ENCODE measurements around the gene GSG1.
A peak's percentile ranks its signal among the peaks of the same experiment; 100 is the strongest.
"Not testable (repeated sequence)": the region's sequence is repeated elsewhere in the genome, so short reads cannot be mapped to it uniquely, and the experiment has no call there.

Gene GSG1

DNA sequence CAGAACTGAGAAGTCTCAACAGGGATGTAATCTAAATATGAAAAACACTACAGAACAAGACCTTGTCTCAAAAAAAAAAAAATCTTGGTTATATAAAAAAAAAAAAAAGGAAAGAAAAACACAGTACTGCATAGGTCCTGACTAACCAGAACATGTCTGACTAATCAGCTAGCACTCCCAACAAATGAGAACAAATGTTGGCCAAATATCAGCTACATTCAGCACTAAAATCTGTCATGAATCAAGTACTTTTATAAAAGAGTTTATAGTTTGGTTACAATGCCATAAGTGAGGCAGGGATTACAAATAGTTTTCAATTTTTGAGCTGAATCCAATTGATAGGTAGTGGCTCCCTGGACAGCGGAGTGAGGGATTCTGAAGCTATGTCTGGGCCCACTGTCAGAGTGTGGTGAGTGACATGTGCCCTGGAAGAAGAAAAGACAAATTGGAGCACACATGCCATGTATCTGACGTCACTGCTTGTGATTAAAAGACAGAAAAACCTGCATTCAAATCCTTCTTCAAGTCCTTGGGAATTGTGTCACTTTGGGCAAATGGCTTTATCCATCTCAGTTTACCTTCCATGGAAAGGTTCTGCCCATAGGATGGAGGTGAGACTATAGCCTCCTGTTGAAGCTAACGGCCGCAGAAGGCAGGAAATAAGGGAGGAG, 64.8 kb downstream of the GSG1 start:
- POLR2A ChIA-PET: interaction anchor here (0.6 kb wide), 1 partner anchor 218 kb away, joined by 3 read pairs; no protein-coding TSS in a partner anchor
- DNase-seq (ENCODE audit: extremely low spot score): no peak
- TF ChIP-seq SUZ12 (IDR thresholded peaks at IDR 0.05): no peak
- TF ChIP-seq, protein P1, sequence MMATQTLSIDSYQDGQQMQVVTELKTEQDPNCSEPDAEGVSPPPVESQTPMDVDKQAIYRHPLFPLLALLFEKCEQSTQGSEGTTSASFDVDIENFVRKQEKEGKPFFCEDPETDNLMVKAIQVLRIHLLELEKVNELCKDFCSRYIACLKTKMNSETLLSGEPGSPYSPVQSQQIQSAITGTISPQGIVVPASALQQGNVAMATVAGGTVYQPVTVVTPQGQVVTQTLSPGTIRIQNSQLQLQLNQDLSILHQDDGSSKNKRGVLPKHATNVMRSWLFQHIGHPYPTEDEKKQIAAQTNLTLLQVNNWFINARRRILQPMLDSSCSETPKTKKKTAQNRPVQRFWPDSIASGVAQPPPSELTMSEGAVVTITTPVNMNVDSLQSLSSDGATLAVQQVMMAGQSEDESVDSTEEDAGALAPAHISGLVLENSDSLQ (IDR thresholded peaks at IDR 0.05): peak; percentile 21; the same call in 1 of the 2 replicates
- TF ChIP-seq HDGF (IDR thresholded peaks at IDR 0.05; ENCODE audit: borderline replicate concordance): no peak
- CTCF ChIA-PET: interaction anchor here (0.6 kb wide), 1 partner anchor 1355 kb away, joined by 4 read pairs; no protein-coding TSS in a partner anchor

DNA sequence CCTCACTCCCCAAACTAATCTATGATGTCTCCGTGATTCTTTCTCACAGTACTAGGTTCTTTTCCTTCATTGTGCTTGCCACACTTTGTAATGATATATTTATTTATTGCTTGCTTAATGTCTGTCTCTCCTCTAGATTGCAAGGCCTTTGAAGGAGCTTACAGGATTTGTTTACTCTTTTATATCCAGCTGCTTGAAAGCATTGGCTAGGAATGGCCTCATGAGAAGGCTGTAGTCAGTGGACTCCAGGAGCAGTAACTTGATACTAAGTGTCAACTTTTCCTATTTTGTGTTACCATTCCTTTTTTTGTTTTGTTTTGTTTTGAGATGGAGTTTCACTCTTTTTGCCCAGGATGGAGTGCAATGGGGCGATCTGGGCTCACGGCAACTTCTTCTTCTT, 66.6 kb downstream of the GSG1 start:
- POLR2A ChIA-PET: no interaction called here
- TF ChIP-seq NFRKB (IDR thresholded peaks at IDR 0.05): no peak
- TF ChIP-seq HDGF (IDR thresholded peaks at IDR 0.05; ENCODE audit: borderline replicate concordance): no peak
- TF ChIP-seq, protein P1 (IDR thresholded peaks at IDR 0.05): no peak
- TF ChIP-seq FOXK2 (IDR thresholded peaks at IDR 0.05): no peak
- TF ChIP-seq CTBP1 (IDR thresholded peaks at IDR 0.05; ENCODE audit: borderline replicate concordance): no peak
- TF ChIP-seq LEF1 (IDR thresholded peaks at IDR 0.05; ENCODE audit: borderline replicate concordance): no peak
- TF ChIP-seq ZNF384 (IDR thresholded peaks at IDR 0.05): no peak
- TF ChIP-seq ELF4 (IDR thresholded peaks at IDR 0.05): no peak
- CTCF ChIA-PET: no interaction called here

DNA sequence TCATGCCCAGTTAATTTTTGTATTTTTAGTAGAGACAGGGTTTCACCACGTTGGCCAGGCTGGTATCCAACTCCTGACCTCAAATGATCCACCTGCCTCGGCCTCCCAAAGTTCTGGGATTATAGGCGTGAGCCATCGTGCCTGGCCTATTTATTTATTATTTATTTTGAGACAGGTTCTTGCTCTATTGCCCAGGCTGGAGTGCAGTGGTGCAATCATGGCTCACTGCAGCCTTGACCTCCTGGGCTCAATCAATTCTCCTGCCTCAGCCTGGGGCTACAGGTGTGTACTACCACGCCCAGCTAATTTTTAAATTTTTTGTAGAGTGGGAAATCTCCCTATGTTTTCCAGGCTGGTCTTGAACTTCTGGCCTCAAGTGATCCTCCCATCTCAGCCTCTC, 68.1 kb downstream of the GSG1 start:
- POLR2A ChIA-PET: interaction anchor here (1.0 to 1.6 kb wide), 2 partner anchors 10 to 19 kb away, joined by 3 read pairs; no protein-coding TSS in a partner anchor
- CTCF ChIA-PET: not testable (repeated sequence)

More for the DNA sequence above, 66.6 kb downstream of the GSG1 start:
- no peak for DNase-seq (ENCODE audit: extremely low spot score)

More for the DNA sequence above, 68.1 kb downstream of the GSG1 start:
- DNase-seq (ENCODE audit: extremely low spot score): not testable (repeated sequence)

Measured in HEK293T (cell line).